Kidney (tissue), 14 donors: ENCODE data around the gene TXNDC2. TPM values are rescaled to one million over a fixed set of nuclear protein-coding genes. Genes with fewer than 3 reads are reported as not detected.

ENCODE experiments used
- DNase-seq, 5 donors: peaks; one replicate each; pipeline ENCODE4 v3.0.0-alpha.2; 2013 to 2020
- FAIRE-seq: peaks from 2 replicates; lab custom pipeline; 2012; peaks lifted over from hg19 to GRCh38; lab: Jason Lieb, UNC
- H3K27ac ChIP-seq, 2 donors: one replicate each; pipeline ENCODE4 v1.7.0; 2013; ENCODE audit warnings: low read depth in 2 of 2, low read length in 2 of 2, inconsistent platforms in 1 of 2
- H3K27me3 ChIP-seq: one replicate; pipeline ENCODE4 v1.7.1; 2013; ENCODE audit warnings: low read length, inconsistent platforms; ENCODE audit not compliant: control insufficient read depth, insufficient read depth
- H3K36me3 ChIP-seq, 3 donors: one replicate each; pipeline versions ENCODE4 v1.7.0 to v1.7.1; 2013; ENCODE audit warnings: low read length in 3 of 3, control low read depth in 1 of 3, inconsistent platforms in 1 of 3; ENCODE audit not compliant: insufficient read depth in 3 of 3, control insufficient read depth in 2 of 3
- H3K4me1 ChIP-seq, 3 donors: one replicate each; pipeline versions ENCODE4 v1.7.0 to v1.7.1; 2013; ENCODE audit warnings: low read length in 3 of 3, inconsistent platforms in 1 of 3, low read depth in 1 of 3; ENCODE audit not compliant: control insufficient read depth in 2 of 3, insufficient read depth in 2 of 3
- H3K4me3 ChIP-seq, 3 donors: one replicate each; pipeline versions ENCODE4 v1.7.0 to v1.8.1; 2013; ENCODE audit warnings: low read length in 3 of 3, control low read depth in 1 of 3, inconsistent platforms in 1 of 3
- H3K9ac ChIP-seq, 3 donors: one replicate each; pipeline versions ENCODE4 v1.7.0 to v1.7.1; 2013; ENCODE audit warnings: low read length in 3 of 3, control low read depth in 1 of 3, inconsistent platforms in 1 of 3
- H3K9me3 ChIP-seq, 3 donors: one replicate each; pipeline versions ENCODE4 v1.7.0 to v1.7.1; 2013; ENCODE audit warnings: low read length in 3 of 3, control low read depth in 1 of 3, inconsistent platforms in 1 of 3; ENCODE audit not compliant: control insufficient read depth in 2 of 3, insufficient read depth in 1 of 3
- intact Hi-C: fragments of 100-400 bp; cut with DNase I; formaldehyde crosslinking; loops from one replicate; pipeline ENCODE4 v1.11.1; 2022
- polyA plus RNA-seq: library from polyadenylated mRNA; stranded (reverse); fragments of 350-450 nt; fragmentation: Illumina TruSeq; extraction: RNeasy Lipid Tissue Mini Kit (QIAGEN cat#74804); gene quantifications from one replicate; pipeline ENCODE4 v1.2.3, GENCODE V29; 2014; ENCODE audit warnings: low read depth, low replicate concordance; ENCODE audit not compliant: insufficient read depth
- total RNA-seq: library from RNA; stranded (reverse); fragmentation: NEBNext Ultra II Directional; extraction: Animal tissue kit (Norgen Biotek cat#: 25700); gene quantifications from one replicate; pipeline ENCODE4 v1.2.1, GENCODE V29; 2021
- TF ChIP-seq, protein P1 (sequence below): IDR thresholded peaks from 3 replicates; pipeline ENCODE4 v1.5.1; 2012; ENCODE audit warnings: mild to moderate bottlenecking, moderate library complexity, borderline replicate concordance; ENCODE audit not compliant: insufficient read depth; ENCODE audit errors: extremely low read depth
- donor health status: control.
- donor health status: control.
- donor health status: control.
- donor health status: control.
- donor health status: control.
- donor health status: DM: yes; HTN: yes; CAD: no.
- donor health status: Normal renal cell carcinoma (clear cell type).

TXNDC2 gene
- total and polyA plus RNA-seq, 2 donors from 2014 or later, result 0.16 TPM; not detected in 1

DNA sequence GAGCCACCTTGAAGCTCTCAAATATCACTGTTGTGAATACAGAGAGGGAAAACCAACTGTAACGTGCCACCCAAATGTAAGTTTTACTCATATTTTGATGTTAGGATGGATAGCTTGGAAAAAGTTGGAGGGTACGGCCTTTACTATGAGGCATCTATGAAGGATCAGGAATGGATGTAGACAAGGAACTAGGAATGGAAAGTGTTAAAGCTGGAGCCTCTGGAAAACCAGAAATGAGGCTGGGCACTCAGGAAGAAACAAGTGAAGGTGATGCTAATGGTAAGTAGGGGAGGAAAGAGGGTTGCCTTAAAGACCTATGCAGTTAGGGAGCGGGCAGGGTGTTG lies 204 bp downstream of the TXNDC2 start:
- no peak for DNase-seq
- Histone ChIP-seq H3K36me3 (no peaks in the 10 kb centered on the region), H3K27me3 (no peaks in the 10 kb centered on the region), H3K9me3 (no peaks in the 10 kb centered on the region), H3K9ac (no peak overlapping the region), H3K4me3 (no peak overlapping the region), H3K4me1 (no peaks in the 10 kb centered on the region), H3K27ac (no peak overlapping the region)
- TF ChIP-seq, protein P1, sequence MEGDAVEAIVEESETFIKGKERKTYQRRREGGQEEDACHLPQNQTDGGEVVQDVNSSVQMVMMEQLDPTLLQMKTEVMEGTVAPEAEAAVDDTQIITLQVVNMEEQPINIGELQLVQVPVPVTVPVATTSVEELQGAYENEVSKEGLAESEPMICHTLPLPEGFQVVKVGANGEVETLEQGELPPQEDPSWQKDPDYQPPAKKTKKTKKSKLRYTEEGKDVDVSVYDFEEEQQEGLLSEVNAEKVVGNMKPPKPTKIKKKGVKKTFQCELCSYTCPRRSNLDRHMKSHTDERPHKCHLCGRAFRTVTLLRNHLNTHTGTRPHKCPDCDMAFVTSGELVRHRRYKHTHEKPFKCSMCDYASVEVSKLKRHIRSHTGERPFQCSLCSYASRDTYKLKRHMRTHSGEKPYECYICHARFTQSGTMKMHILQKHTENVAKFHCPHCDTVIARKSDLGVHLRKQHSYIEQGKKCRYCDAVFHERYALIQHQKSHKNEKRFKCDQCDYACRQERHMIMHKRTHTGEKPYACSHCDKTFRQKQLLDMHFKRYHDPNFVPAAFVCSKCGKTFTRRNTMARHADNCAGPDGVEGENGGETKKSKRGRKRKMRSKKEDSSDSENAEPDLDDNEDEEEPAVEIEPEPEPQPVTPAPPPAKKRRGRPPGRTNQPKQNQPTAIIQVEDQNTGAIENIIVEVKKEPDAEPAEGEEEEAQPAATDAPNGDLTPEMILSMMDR, result no peak
- no peak for FAIRE-seq
- intact Hi-C loops, result no loop called here

DNA sequence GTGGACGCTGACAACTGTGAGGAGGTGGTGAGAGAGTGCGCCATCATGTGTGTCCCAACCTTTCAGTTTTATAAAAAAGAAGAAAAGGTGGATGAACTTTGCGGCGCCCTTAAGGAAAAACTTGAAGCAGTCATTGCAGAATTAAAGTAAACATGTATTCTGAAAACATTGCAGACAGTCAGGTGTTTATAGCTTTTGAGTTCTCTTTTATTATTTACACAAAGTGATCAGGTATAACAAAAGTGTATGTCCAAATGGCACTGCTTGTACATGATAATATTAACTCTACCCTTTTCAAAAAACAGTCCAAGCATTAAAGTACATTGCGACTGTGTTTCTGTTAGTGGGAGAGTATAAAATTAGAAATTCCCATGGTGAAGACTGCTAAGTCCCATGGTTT lies 2.2 kb downstream of the TXNDC2 start:
- TF ChIP-seq, protein P1, result no peak
- DNase-seq (no peak), FAIRE-seq (no peak)
- no peaks in the 10 kb centered on the region for H3K27me3 ChIP-seq
- no peaks in the 10 kb centered on the region for H3K36me3 ChIP-seq
- H3K27ac ChIP-seq, result no peak overlapping the region
- no peak overlapping the region for H3K4me3 ChIP-seq
- no peaks in the 10 kb centered on the region for H3K9me3 ChIP-seq
- no peak overlapping the region for H3K9ac ChIP-seq
- intact Hi-C loops, result no loop called here
- H3K4me1 ChIP-seq, result no peaks in the 10 kb centered on the region

DNA sequence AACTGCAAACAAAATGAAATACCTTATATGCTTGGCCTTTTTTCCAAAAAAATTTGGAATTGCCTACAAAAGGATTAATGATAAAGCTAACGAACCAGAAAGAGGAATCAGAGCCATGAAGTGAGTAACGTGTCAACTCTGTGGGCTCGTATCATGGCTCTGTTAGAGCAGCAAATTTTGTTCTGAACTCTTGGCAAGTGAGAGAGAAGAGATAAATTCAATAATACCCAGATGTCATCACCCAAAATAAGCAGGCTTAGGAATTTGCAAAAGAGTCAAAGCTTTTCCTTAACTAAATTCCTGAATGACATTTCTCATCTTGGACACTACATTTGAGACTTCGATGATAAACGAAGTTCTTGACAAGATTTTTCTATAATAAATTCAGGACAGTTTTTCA lies 4.4 kb downstream of the TXNDC2 start:
- no peak overlapping the region for H3K9ac ChIP-seq
- no peak for FAIRE-seq

More for the DNA sequence above, 4.4 kb downstream of the TXNDC2 start:
- TF ChIP-seq, protein P1, result no peak
- no peaks in the 10 kb centered on the region for H3K36me3 ChIP-seq
- intact Hi-C loops, result no loop called here
- H3K9me3 ChIP-seq, result no peaks in the 10 kb centered on the region
- no peak for DNase-seq
- no peak overlapping the region for H3K4me3 ChIP-seq
- H3K4me1 ChIP-seq, result no peaks in the 10 kb centered on the region
- H3K27me3 ChIP-seq, result no peaks in the 10 kb centered on the region
- H3K27ac ChIP-seq, result no peak overlapping the region
